Right cardiac atrium (tissue), 5 donors: ENCODE measurements around the gene RNF5. TPM values are rescaled to one million over a fixed set of nuclear protein-coding genes. Genes with fewer than 3 reads are reported as not detected.

Experiments
- ATAC-seq, 2 donors: fragments of 200-7000 bp; cut with Tn5 transposase; one replicate each; pipeline versions ENCODE4 v1.8.0 to v1.9.1; 2020; ENCODE audit warnings: moderate library complexity in 2 of 2, mild to moderate bottlenecking in 1 of 2
- DNase-seq, 3 donors: peaks; one replicate each; pipeline ENCODE4 v3.0.0-alpha.2; 2020
- H3K27ac ChIP-seq: one replicate; pipeline ENCODE4 v1.5.1; 2013; ENCODE audit warnings: mild to moderate bottlenecking, low read length, control low read depth, moderate library complexity
- H3K27me3 ChIP-seq: one replicate; pipeline ENCODE4 v1.6.1; 2013; ENCODE audit not compliant: control insufficient read depth, insufficient read depth
- H3K4me1 ChIP-seq: one replicate; pipeline ENCODE4 v1.6.1; 2013; ENCODE audit warnings: low read length; ENCODE audit not compliant: control insufficient read depth, insufficient read depth
- H3K4me3 ChIP-seq: one replicate; pipeline ENCODE4 v1.5.1; 2013; ENCODE audit warnings: low read length, control low read depth
- H3K9me3 ChIP-seq: one replicate; pipeline ENCODE4 v1.6.1; 2013; ENCODE audit warnings: low read length; ENCODE audit not compliant: control insufficient read depth
- WGBS: extraction: QIAGEN DNeasy Blood & Tissue Kit; methylation state at CpG from one replicate; pipeline ENCODE4 v1.1.7; 2013; 5-methylcytosine and 5-hydroxymethylcytosine counted together
- intact Hi-C, 4 donors: fragments of 100-400 bp; cut with DNase I; formaldehyde crosslinking; loops; one replicate each; pipeline versions ENCODE4 v1.11.0 to v1.14.0; 2022 to 2023
- microRNA-seq, 2 donors: library from miRNA; unstranded; fragments of <30 nt; microRNA quantifications; one replicate each; pipeline ENCODE4 v1.2.0, GENCODE V29; 2020 to 2021
- polyA plus RNA-seq: library from polyadenylated mRNA; stranded (reverse); fragments of 200-250 nt; gene quantifications from one replicate; pipeline ENCODE4 v1.2.3, GENCODE V29; 2013
- total RNA-seq, 4 donors: library from RNA; stranded (reverse); fragmentation: NEBNext Ultra II Directional; extraction: Animal tissue kit (Norgen Biotek cat#: 25700); gene quantifications; one replicate each; pipeline ENCODE4 v1.2.1, GENCODE V29; 2021
- donor health status: healthy with polysubstance abuse.
- donor health status: DM: no; HTN: yes; CAD: no.
- donor health status: DM: no; HTN: no; CAD: no.
- donor health status: DM: no; HTN: yes; CAD: no; lungs with severe emphysema.
- donor health status: DM: yes; HTN: yes; CAD: no.

The RNF5 gene
- total and polyA plus RNA-seq, 5 donors = 73.2 to 118 (median 78.3) TPM

- DNase-seq = no peak
- 79% methylated on average over 7 of the region's 7 CpGs for WGBS
- no peaks in the 10 kb centered on the region for H3K9me3 ChIP-seq
- H3K27me3 ChIP-seq = no peaks in the 10 kb centered on the region
- no peak for ATAC-seq
- intact Hi-C loops = no loop called here
- H3K4me1 ChIP-seq = no peaks in the 10 kb centered on the region
- H3K27ac ChIP-seq = no peak overlapping the region
- no peak overlapping the region for H3K4me3 ChIP-seq
Observed at GRCh38 chr6:32218167-32218566, 40.0 kb downstream of the RNF5 start.

GRCh38 chr6:32220021-32220420 is 41.8 kb downstream of the RNF5 start:
- H3K4me3 ChIP-seq = no peak overlapping the region
- no peaks in the 10 kb centered on the region for H3K27me3 ChIP-seq
- intact Hi-C loops = no loop called here
- ATAC-seq = no peak
- no peaks in the 10 kb centered on the region for H3K9me3 ChIP-seq
- WGBS = 69% methylated on average over 4 of the region's 4 CpGs
- no peaks in the 10 kb centered on the region for H3K4me1 ChIP-seq
- DNase-seq = no peak
- no peak overlapping the region for H3K27ac ChIP-seq

GRCh38 chr6:32222333-32223230 is 44.4 kb downstream of the RNF5 start:
- Histone ChIP-seq H3K4me1 (no peaks in the 10 kb centered on the region), H3K9me3 (no peaks in the 10 kb centered on the region), H3K27me3 (no peaks in the 10 kb centered on the region), H3K27ac (peak overlapping the region; percentile 8), H3K4me3 (peak overlapping the region; percentile 22)
- DNase-seq (no peak), ATAC-seq (no peak)
- 81% methylated on average over 8 of the region's 8 CpGs for WGBS
- intact Hi-C loops = no loop called here

- Histone ChIP-seq H3K4me1 (no peaks in the 10 kb centered on the region), H3K27me3 (no peaks in the 10 kb centered on the region), H3K27ac (peak within 1 kb of the TSS; percentile 76), H3K9me3 (no peaks in the 10 kb centered on the region), H3K4me3 (peak within 1 kb of the TSS; percentile 22)
- intact Hi-C loops = no loop called here
- ATAC-seq = peak; percentile 67 to 84
- WGBS = 41% methylated on average over 20 of the region's 20 CpGs
- DNase-seq = peak in 2 of 3 donors; percentile 40 to 67
Observed at GRCh38 chr6:32223258-32224235, 45.3 kb downstream of the RNF5 start, which contains the start of gene NOTCH4. Gene NOTCH4, minus strand, starts transcription at chr6:32224067. Its CDS starts 139 bp downstream, at chr6:32223928.

- 88% methylated on average over 2 of the region's 2 CpGs for WGBS
- DNase-seq (no peak), ATAC-seq (no peak)
- Histone ChIP-seq H3K9me3 (no peaks in the 10 kb centered on the region), H3K27me3 (no peaks in the 10 kb centered on the region), H3K4me1 (no peaks in the 10 kb centered on the region), H3K4me3 (no peak overlapping the region), H3K27ac (peak overlapping the region; percentile 8)
- intact Hi-C loops = no loop called here
Observed at GRCh38 chr6:32224696-32225095, 46.5 kb downstream of the RNF5 start.

GRCh38 chr6:32226434-32226833 is 48.2 kb downstream of the RNF5 start:
- Histone ChIP-seq H3K27ac (no peak overlapping the region), H3K9me3 (no peaks in the 10 kb centered on the region), H3K4me3 (no peak overlapping the region), H3K27me3 (no peaks in the 10 kb centered on the region), H3K4me1 (no peaks in the 10 kb centered on the region)
- DNase-seq (no peak), ATAC-seq (no peak)
- WGBS = 95% methylated on average over 7 of the region's 7 CpGs
- intact Hi-C loops = no loop called here

Small RNA genes lying within 50 kb of the gene (microRNA-seq; reads per million reads assigned to microRNA genes)
- gene MIR6721 (1.1 to 3.4 reads per million in 2 donors), gene MIR6833 (0.42 to 0.54 reads per million in 2 donors)

Other genes with a start within 250 kb of the RNF5 start
- 10 to 100 TPM; 14.2 to 34.2 (median 24.2) TPM for gene CFB, start 232.3 kb upstream of the RNF5 start, total RNA-seq
- gene CFB, start 232.3 kb upstream of the RNF5 start, polyA plus RNA-seq = 10.4 TPM
- gene NELFE, start 219.4 kb upstream of the RNF5 start, total RNA-seq = 10 to 100 TPM; 49.2 to 53.1 (median 50.9) TPM
- gene NELFE, start 219.4 kb upstream of the RNF5 start, polyA plus RNA-seq = 45.8 TPM
- 10 to 100 TPM; 36.5 to 43.1 (median 37.0) TPM for gene SKIC2, start 219.2 kb upstream of the RNF5 start, total RNA-seq
- gene SKIC2, start 219.2 kb upstream of the RNF5 start, polyA plus RNA-seq = 28.9 TPM
- gene DXO, start 206.3 kb upstream of the RNF5 start, total RNA-seq = 10 to 100 TPM; 12.0 to 17.2 (median 16.1) TPM
- 16.9 TPM for gene DXO, start 206.3 kb upstream of the RNF5 start, polyA plus RNA-seq
- 100 to 1,000 TPM in 3 of 4 donors, 10 to 100 TPM in 1; 91.0 to 154 (median 139) TPM for gene C4A, start 196.3 kb upstream of the RNF5 start, total RNA-seq
- gene C4A, start 196.3 kb upstream of the RNF5 start, polyA plus RNA-seq = 40.7 TPM
- gene C4B, start 163.6 kb upstream of the RNF5 start, total RNA-seq = 100 to 1,000 TPM in 3 of 4 donors, 10 to 100 TPM in 1; 86.0 to 163 (median 139) TPM
- gene C4B, start 163.6 kb upstream of the RNF5 start, polyA plus RNA-seq = 41.2 TPM
- 1 to 10 TPM in 1 of 4 donors, under 1 TPM in 2, not detected in 1; 0.47 to 3.2 (median 0.51) TPM for gene CYP21A2, start 140.0 kb upstream of the RNF5 start, total RNA-seq
- gene CYP21A2, start 140.0 kb upstream of the RNF5 start, polyA plus RNA-seq = 0.48 TPM
- 100 to 1,000 TPM in 3 of 4 donors, 10 to 100 TPM in 1; 77.9 to 182 (median 115) TPM for gene TNXB, start 69.1 kb upstream of the RNF5 start, total RNA-seq
- gene TNXB, start 69.1 kb upstream of the RNF5 start, polyA plus RNA-seq = 99.0 TPM
- gene ATF6B, start 50.2 kb upstream of the RNF5 start, total RNA-seq = 10 to 100 TPM; 35.2 to 44.9 (median 38.5) TPM
- 29.2 TPM for gene ATF6B, start 50.2 kb upstream of the RNF5 start, polyA plus RNA-seq
- 1 to 10 TPM; 2.9 to 3.6 (median 3.1) TPM for gene FKBPL, start 48.1 kb upstream of the RNF5 start, total RNA-seq
- 3.5 TPM for gene FKBPL, start 48.1 kb upstream of the RNF5 start, polyA plus RNA-seq
- gene PRRT1, start 26.5 kb upstream of the RNF5 start, total RNA-seq = 1 to 10 TPM; 1.5 to 3.3 (median 1.8) TPM
- 2.6 TPM for gene PRRT1, start 26.5 kb upstream of the RNF5 start, polyA plus RNA-seq
- 10 to 100 TPM; 26.1 to 30.5 (median 30.1) TPM for gene PPT2, start 24.3 kb upstream of the RNF5 start, total RNA-seq
- gene PPT2, start 24.3 kb upstream of the RNF5 start, polyA plus RNA-seq = 22.4 TPM
- gene EGFL8, start 13.8 kb upstream of the RNF5 start, total RNA-seq = 10 to 100 TPM in 3 of 4 donors, 1 to 10 TPM in 1; 8.4 to 16.9 (median 12.9) TPM
- 12.6 TPM for gene EGFL8, start 13.8 kb upstream of the RNF5 start, polyA plus RNA-seq
- gene AGPAT1, start 2.3 kb upstream of the RNF5 start, total RNA-seq = 10 to 100 TPM; 56.9 to 67.2 (median 63.1) TPM
- gene AGPAT1, start 2.3 kb upstream of the RNF5 start, polyA plus RNA-seq = 54.9 TPM
- gene AGER, start 5.8 kb downstream of the RNF5 start, total RNA-seq = 1 to 10 TPM; 1.8 to 3.6 (median 3.5) TPM
- gene AGER, start 5.8 kb downstream of the RNF5 start, polyA plus RNA-seq = 1.6 TPM
- gene PBX2, start 11.8 kb downstream of the RNF5 start, total RNA-seq = 10 to 100 TPM; 44.1 to 61.0 (median 51.8) TPM
- 44.7 TPM for gene PBX2, start 11.8 kb downstream of the RNF5 start, polyA plus RNA-seq
- gene GPSM3, start 14.2 kb downstream of the RNF5 start, total RNA-seq = 1 to 10 TPM; 5.9 to 9.5 (median 8.3) TPM
- 4.0 TPM for gene GPSM3, start 14.2 kb downstream of the RNF5 start, polyA plus RNA-seq
- gene NOTCH4, start 45.7 kb downstream of the RNF5 start, total RNA-seq = 10 to 100 TPM; 14.4 to 27.6 (median 22.1) TPM
- 33.5 TPM for gene NOTCH4, start 45.7 kb downstream of the RNF5 start, polyA plus RNA-seq
- not detected for gene TSBP1, start 193.5 kb downstream of the RNF5 start, total RNA-seq
- not detected for gene TSBP1, start 193.5 kb downstream of the RNF5 start, polyA plus RNA-seq
- not detected for gene BTNL2, start 228.8 kb downstream of the RNF5 start, total RNA-seq
- gene BTNL2, start 228.8 kb downstream of the RNF5 start, polyA plus RNA-seq = not detected